HG02885 (cell line): ENCODE measurements around the gene RNF130.
"Not testable (repeated sequence)": the region's sequence is repeated elsewhere in the genome, so short reads cannot be mapped to it uniquely, and the experiment has no call there.

ENCODE experiments used
- ATAC-seq: cut with Tn5 transposase; IDR thresholded peaks from one replicate; pipeline ENCODE4 v1.9.1; 2021; ENCODE audit warnings: mild to moderate bottlenecking; ENCODE audit not compliant: unreplicated experiment, poor library complexity

RNF130 gene

DNA sequence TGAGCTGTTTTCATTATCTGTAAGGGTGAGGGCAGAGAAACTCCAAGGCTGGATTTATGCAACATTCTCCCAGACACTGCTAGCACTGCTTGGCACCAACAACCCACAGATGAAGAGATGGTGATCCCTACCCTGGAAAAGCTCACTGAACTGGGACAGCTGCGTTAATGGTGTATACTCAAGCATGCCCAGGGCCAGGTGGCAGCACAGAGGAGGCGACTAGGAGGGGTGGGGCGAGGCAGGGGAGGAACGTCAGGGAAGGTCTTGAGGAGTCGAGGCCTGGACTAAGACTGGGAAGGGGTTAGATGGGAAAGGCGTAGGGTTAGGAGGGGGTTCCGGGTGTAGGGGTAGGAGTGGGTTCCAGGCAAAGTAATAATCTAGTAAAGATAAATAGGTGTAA lies 90.8 kb downstream of the RNF130 start:
- no peak for ATAC-seq

DNA sequence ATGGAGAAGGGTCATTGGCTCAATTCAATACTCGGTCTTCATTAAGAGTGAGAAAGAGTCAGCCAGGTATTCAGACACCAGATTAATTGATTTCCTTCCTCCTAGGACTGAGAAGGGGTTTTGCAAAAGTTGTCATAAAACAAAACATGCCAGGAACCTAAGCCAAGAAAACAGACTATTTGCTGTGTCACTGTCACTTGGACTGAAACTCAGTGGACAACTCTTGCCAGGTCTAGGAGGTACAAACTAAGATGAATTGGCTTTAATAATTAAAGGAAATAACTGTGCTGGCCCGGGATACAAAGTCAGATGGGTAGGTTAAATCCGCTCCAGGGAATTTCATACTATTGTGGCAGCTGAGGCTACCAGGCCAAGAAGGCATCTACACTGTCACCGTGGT lies 92.8 kb downstream of the RNF130 start:
- no peak for ATAC-seq

- no peak for ATAC-seq
Measured at GRCh38 chr5:179975713-179976134, 95.8 kb downstream of the RNF130 start.

- ATAC-seq: peak; percentile 66
Measured at GRCh38 chr5:179974946-179975712, 96.4 kb downstream of the RNF130 start.

DNA sequence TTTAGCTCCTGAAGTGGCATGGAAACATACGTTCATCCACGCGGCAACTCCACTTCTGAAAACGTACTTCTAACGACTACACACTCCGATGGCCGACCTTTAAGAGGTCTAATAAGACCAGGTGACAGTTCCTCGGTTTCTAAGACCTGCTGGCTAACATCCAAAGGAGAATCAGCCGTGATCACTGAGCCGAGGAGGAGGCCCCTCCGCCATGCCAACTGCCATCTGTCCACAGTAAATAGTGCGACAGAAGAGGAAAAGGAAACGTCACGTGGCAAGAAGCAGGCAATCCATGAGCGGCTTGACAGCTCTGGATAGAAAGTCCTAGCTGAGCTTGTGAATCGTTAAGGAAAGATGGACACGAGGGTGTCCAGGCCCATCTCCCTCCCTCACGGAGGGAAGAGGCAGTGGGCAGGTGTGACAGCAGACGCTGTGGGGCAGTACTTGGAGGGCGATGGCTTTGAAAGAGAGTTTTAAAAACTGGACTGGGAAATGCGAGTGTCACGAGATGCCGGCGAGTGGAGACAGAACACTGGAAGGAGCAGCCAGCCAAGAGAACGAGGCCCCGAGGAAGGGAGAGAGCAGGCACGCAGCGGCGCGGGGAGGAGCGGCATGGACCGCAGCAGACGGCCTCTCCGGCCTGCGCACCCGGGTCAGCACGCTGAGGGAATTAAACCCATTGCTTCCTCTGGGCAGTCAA lies 97.2 kb downstream of the RNF130 start:
- ATAC-seq: no peak

- no peak for ATAC-seq
Measured at GRCh38 chr5:179973391-179973790, 98.2 kb downstream of the RNF130 start.

DNA sequence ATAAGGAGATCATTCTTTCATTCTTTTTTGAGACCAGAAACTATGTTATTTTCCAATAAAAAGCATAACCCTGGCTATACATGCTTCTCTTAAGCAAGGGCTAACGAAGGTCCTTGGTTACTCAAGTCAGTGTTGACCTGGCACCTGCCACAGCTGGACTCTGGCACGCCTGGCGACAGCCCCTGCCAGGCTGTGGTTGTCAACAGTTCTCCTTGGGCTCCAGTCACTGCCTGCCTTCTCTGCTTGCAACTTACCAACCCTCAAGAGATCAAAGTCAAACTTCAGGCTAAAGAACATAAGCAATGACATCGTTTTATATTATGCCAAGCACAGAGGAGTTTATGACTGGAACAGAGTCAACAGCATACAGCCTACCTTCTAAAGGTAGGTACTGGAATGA lies 102.4 kb downstream of the RNF130 start:
- ATAC-seq: no peak

GRCh38 chr5:179967489-179967888 lies 104.1 kb downstream of the RNF130 start:
- ATAC-seq: no peak

DNA sequence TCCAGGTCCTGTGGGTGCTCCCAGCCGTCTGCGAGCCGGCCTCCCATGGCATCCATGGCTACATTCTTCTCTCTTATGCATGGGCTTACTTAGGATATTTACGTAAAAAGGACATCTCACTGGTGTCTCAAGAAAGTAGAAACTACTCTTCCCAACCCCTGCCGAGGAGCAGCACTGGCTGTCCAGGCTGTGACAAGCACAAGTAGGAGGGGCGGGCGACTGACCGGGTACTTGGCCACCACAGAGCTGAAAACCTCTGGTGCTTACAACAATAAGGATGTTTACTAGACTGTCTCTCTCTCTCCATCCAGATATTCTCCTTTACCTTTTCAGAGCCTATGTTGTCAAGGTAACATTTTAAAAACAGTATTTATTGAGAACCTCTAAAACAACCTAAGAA lies 107.5 kb downstream of the RNF130 start:
- no peak for ATAC-seq

GRCh38 chr5:179963375-179963774 lies 108.2 kb downstream of the RNF130 start:
- ATAC-seq: no peak

DNA sequence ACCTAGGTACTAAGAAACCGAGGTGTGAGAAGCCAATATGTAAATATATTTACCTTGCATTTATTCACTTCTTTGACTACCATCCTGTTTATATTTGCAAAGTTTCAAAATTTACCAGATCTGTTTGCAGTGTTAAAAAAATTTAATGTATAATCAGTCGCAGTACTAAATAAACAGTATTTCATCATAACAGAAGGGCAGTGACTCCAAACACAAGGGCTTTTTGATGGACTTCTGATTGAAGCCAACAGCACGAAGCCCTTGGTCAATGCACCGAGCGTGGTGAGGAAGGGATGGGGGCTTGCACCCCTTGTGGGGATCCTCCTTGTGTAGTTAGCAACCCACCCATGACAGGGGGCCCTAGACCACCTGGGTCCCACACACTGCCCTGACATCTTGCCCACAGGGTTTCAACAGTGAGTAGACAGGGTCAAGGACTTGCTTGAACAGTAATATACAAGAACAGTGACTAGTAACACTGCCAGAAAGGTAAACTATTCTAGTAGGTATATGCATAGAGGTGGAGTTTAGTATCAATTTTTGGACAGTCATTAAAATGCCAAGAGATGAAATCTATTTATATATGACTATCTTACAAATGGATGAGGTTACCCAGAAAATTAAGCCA lies 111.2 kb downstream of the RNF130 start:
- ATAC-seq: no peak

- ATAC-seq: no peak
Measured at GRCh38 chr5:179959641-179960040, 111.9 kb downstream of the RNF130 start.

GRCh38 chr5:179959118-179959517 lies 112.4 kb downstream of the RNF130 start:
- ATAC-seq: not testable (repeated sequence)

GRCh38 chr5:179955630-179956029 lies 115.9 kb downstream of the RNF130 start:
- no peak for ATAC-seq

DNA sequence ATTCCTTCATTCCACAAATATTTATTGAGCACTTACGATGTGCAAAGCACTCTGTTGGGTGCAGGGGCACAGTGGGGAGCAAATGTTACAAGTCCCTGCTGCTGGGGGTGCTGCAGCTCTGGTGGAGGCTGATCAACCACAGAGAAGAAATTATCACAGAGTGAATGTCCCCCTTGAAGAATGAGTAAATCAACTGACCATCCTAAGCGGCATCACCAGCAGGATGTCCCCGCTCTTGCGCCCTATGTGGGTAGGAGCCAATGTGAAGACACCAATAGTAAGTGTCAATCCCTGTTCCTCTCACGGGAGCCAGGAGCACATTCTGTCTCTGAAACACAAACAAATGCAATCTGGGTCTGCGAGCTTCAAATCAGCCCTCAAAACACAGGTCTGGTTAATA lies 116.5 kb downstream of the RNF130 start:
- ATAC-seq: no peak

DNA sequence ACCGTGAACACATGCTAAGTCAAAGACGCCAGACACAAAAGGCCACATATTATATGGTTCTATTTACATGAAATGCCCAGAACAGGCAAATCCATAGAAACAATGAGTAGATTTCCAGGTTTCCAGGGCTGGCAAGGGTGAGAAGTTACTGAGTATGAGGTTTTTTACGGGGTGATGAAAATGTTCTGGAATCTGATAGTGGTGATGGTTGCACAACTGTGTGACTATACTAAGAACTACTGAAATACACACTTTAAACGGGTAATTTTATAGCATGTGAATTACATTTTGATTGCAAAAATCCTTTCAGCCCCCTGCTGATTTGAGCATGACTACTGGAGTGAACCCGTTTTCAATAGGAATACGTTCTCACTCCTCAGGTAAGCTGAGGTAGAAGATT lies 117.1 kb downstream of the RNF130 start:
- no peak for ATAC-seq

DNA sequence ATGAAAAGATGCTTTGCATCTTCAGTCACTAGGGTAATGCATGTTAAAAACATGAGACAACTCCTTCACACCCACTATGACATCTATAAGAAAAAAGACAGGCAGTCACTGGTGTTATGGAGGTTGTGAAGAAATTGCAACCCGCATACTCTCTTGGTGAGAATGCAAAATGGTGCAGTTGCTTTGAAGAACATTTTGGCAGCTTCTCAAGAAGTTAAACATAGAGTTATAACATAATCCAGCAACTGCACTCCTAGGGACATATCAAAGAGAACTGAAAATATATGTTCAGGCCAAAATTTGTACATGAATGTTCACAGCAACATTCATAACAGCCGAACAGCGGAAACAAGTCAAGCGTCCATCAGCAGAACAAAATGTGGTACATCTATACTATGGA lies 117.6 kb downstream of the RNF130 start:
- ATAC-seq: no peak

DNA sequence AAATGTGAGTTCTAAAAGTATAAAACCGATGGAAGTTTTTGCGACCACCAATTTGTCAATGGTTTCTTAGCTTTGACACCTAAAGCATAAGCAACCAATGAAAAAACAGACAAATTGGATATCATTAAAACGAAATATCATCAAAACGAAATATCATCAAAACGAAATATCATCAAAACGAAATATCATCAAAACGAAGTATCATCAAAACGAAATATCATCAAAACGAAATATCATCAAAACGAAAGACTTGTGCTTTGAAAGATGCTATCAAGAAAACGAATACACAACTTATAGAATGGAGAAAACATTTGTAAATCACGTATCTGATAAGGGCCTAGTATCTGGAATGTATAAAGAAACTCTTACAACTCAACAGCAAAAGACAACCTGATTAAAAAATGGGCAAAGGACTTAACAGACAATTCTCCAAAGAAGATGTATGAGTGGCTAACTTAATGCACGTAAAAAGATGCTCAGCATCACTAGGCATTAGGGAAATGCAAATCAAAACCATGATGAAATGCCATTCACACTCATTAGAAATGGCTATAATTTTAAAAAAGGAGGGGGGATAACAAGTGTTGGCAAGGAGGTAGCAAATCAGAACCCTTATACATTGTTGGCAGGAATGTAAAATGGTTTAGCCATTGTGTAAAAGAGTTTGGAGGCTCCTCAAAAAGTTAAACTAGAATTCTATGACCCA lies 134.4 kb downstream of the RNF130 start:
- ATAC-seq: no peak

- no peak for ATAC-seq
Measured at GRCh38 chr5:179930788-179931473, 140.6 kb downstream of the RNF130 start.

DNA sequence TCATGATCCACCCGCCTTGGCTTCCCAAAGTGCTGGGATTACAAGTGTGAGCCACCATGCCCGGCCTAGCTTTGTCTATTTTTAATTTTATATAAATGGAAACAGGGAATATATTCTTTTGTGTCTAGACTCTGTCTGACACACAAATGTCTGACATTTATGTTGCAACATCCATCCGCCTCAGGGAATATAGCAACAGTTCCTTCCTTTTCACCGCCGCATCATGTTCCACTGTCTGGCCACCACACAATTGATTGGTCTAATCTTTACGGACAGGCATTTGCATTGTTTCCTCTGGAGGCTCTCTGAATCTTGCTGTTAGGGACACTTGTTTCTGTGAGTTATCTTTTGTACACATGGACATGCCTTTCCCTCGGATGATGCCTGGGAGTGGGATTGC lies 143.7 kb downstream of the RNF130 start:
- ATAC-seq: no peak
